NK-92 (cell line): ENCODE measurements around the gene ITIH4.

ENCODE experiments used
- DNase-seq: peaks from one replicate; lab custom pipeline; 2025; ENCODE audit not compliant: unreplicated experiment; lab: John Stamatoyannopoulos, UW

ITIH4 gene

GRCh38 chr3:52849656-52850055 is 19.2 kb upstream of the ITIH4 start:
- DNase-seq = no peak

GRCh38 chr3:52848617-52849016 is 18.1 kb upstream of the ITIH4 start:
- no peak for DNase-seq

GRCh38 chr3:52847726-52848125 is 17.3 kb upstream of the ITIH4 start:
- DNase-seq = no peak

GRCh38 chr3:52847241-52847640 is 16.8 kb upstream of the ITIH4 start:
- DNase-seq = no peak

GRCh38 chr3:52846432-52846965 is 16.0 kb upstream of the ITIH4 start:
- DNase-seq = no peak

- DNase-seq = no peak
These were observed 15.4 kb upstream of the ITIH4 start for GRCh38 chr3:52845691-52846431.

GRCh38 chr3:52845157-52845556 is 14.7 kb upstream of the ITIH4 start:
- no peak for DNase-seq

GRCh38 chr3:52844290-52844975 is 14.0 kb upstream of the ITIH4 start:
- no peak for DNase-seq

GRCh38 chr3:52843881-52844280 is 13.4 kb upstream of the ITIH4 start:
- DNase-seq = no peak

- DNase-seq = no peak
These were observed 12.8 kb upstream of the ITIH4 start for GRCh38 chr3:52843108-52843865.

GRCh38 chr3:52842424-52842823 is 12.0 kb upstream of the ITIH4 start:
- DNase-seq = no peak

GRCh38 chr3:52841981-52842340 is 11.5 kb upstream of the ITIH4 start:
- no peak for DNase-seq

GRCh38 chr3:52841211-52841980 is 10.9 kb upstream of the ITIH4 start:
- DNase-seq = no peak

- no peak for DNase-seq
These were observed 9.5 kb upstream of the ITIH4 start for GRCh38 chr3:52839892-52840545.

GRCh38 chr3:52839268-52839575 is 8.8 kb upstream of the ITIH4 start:
- DNase-seq = no peak

- DNase-seq = no peak
These were observed 8.2 kb upstream of the ITIH4 start for GRCh38 chr3:52838561-52839267.

- DNase-seq = no peak
These were observed 6.5 kb upstream of the ITIH4 start for GRCh38 chr3:52836986-52837385.

GRCh38 chr3:52836471-52836845 is 6.0 kb upstream of the ITIH4 start:
- DNase-seq = no peak

- no peak for DNase-seq
These were observed 5.4 kb upstream of the ITIH4 start for GRCh38 chr3:52835766-52836470.
